ENCODE data around the gene RTEL1.

DNA sequence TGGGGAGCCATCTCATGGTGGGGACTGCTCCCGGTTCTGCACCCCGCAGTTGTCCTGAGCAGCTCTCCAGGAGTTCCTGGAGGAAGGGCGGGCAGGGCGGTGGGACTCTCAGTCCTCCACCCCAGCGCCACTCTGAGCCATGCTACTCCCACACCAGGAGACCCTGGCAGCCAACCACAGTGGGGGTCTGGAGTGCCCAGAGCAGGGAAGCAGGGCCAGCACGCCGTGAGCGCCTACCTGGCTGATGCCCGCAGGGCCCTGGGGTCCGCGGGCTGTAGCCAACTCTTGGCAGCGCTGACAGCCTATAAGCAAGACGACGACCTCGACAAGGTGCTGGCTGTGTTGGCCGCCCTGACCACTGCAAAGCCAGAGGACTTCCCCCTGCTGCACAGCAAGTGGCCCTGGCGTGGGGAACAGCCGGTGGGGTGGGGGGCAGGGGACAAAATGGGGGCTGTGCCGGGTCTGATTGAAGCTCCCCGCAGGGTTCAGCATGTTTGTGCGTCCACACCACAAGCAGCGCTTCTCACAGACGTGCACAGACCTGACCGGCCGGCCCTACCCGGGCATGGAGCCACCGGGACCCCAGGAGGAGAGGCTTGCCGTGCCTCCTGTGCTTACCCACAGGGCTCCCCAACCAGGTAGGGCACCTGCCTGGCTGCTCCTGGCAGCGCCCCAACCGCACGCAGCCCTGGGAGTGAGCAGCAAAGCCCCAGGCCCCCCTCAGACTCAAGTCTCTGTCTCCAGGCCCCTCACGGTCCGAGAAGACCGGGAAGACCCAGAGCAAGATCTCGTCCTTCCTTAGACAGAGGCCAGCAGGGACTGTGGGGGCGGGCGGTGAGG lies 36.7 kb downstream of the RTEL1 start:
- no peak for TF ChIP-seq POLR2A (IDR thresholded peaks at IDR 0.05)
- TF ChIP-seq, protein P1, sequence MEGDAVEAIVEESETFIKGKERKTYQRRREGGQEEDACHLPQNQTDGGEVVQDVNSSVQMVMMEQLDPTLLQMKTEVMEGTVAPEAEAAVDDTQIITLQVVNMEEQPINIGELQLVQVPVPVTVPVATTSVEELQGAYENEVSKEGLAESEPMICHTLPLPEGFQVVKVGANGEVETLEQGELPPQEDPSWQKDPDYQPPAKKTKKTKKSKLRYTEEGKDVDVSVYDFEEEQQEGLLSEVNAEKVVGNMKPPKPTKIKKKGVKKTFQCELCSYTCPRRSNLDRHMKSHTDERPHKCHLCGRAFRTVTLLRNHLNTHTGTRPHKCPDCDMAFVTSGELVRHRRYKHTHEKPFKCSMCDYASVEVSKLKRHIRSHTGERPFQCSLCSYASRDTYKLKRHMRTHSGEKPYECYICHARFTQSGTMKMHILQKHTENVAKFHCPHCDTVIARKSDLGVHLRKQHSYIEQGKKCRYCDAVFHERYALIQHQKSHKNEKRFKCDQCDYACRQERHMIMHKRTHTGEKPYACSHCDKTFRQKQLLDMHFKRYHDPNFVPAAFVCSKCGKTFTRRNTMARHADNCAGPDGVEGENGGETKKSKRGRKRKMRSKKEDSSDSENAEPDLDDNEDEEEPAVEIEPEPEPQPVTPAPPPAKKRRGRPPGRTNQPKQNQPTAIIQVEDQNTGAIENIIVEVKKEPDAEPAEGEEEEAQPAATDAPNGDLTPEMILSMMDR (IDR thresholded peaks at IDR 0.05), result no peak

Measured in body of pancreas (tissue), 4 donors.